Vagina (tissue), 2 donors: ENCODE measurements around the gene CYB5R4.

Experiments used
- CTCF ChIP-seq, 3 experiments: fragments of 450-650 bp in 2 of 3; fragments of 200-600 bp in 1 of 3; sonication (generic) in 1 of 3; IDR thresholded peaks; one replicate each; pipeline ENCODE4 v1.5.1; 2017 to 2019; ENCODE audit warnings: antibody characterized with exemption in 3 of 3, mild to moderate bottlenecking in 2 of 3, moderate library complexity in 2 of 3
- POLR2AphosphoS5 ChIP-seq, 2 donors: sonication (generic); formaldehyde crosslinking; IDR thresholded peaks; one replicate each; pipeline ENCODE4 v1.9.0; 2017; ENCODE audit warnings: antibody characterized with exemption in 2 of 2, mild to moderate bottlenecking in 2 of 2, low read depth in 1 of 2; ENCODE audit not compliant: insufficient read depth in 1 of 2

GRCh38 chr6:83815631-83816272, 43.7 kb upstream of the CYB5R4 start:
- TF ChIP-seq CTCF (IDR thresholded peaks at IDR 0.05) (no peak), POLR2AphosphoS5 (IDR thresholded peaks at IDR 0.05; ENCODE audit: insufficient read depth in 1 of 2, low read depth in 1 of 2) (no peak)
